Erythroblast (primary cell): Measurements from ENCODE around the gene ABHD12.

Source experiments
- GATA1 ChIP-seq: IDR thresholded peaks from 2 replicates; pipeline ENCODE4 v1.6.1; 2011; ENCODE audit warnings: low read depth, mild to moderate bottlenecking, control low read depth, low read length, moderate library complexity
- POLR2A ChIP-seq: IDR thresholded peaks from 2 replicates; pipeline ENCODE4 v1.6.1; 2011; ENCODE audit warnings: mild to moderate bottlenecking, low read length

DNA sequence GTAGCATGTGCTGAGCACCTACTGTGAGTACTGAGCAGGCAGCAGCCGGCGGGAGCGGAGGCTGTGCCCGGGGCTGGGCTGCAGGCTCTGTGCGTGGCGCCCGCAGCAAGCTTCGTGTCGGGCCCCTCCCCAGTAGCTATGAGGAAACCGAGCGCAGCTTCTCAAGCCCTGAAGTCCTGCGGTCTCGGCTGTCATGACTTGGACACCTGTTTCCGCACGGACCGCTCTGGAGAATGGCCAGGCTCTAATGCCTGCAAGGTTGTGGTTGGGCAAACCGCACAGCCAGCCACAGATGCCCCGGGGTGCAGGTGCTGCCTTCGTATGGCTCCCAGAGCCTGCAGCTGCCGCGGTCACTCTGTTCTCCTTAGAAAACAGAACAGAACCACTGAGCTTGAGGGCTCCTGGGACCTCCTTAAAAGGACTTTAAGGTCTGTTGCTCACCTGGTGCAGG is 109.1 kb downstream of the ABHD12 start:
- no peak for TF ChIP-seq POLR2A
- TF ChIP-seq GATA1, result no peak
